ENCODE measurements around the gene CBR1.
A peak's percentile ranks its signal among the peaks of the same experiment; 100 is the strongest.

CBR1 gene

DNA sequence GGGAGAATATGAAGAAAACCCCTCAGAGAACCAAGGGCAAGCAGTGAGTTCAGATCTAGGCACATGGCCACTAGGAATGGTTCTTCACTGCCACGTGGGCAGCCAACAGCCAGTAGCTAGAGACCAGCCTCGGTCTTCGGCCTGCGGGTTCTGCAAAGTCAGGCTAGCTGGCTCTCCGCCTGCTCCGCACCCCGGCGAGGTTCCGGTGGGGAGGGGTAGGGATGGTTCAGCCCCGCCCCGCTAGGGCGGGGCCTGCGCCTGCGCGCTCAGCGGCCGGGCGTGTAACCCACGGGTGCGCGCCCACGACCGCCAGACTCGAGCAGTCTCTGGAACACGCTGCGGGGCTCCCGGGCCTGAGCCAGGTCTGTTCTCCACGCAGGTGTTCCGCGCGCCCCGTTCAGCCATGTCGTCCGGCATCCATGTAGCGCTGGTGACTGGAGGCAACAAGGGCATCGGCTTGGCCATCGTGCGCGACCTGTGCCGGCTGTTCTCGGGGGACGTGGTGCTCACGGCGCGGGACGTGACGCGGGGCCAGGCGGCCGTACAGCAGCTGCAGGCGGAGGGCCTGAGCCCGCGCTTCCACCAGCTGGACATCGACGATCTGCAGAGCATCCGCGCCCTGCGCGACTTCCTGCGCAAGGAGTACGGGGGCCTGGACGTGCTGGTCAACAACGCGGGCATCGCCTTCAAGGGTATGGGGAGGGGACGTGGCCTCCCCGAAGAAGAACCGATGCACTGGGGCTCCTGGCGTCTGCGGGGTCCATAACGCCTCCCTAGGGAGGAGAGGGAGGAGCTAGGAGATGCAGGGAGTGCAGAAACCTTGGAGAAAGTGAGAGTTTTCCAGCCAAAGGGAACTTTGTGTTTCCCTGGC is at the start of gene CBR1:
CBR1 (plus strand) TSS at position 312 of the 871 bp plus-strand sequence; CDS start at position 404, 92 bp downstream.
- peak; percentile 57 for DNase-seq

GRCh38 chr21:36021251-36021837 is 48.5 kb upstream of the CBR1 start:
- no peak for DNase-seq

DNA sequence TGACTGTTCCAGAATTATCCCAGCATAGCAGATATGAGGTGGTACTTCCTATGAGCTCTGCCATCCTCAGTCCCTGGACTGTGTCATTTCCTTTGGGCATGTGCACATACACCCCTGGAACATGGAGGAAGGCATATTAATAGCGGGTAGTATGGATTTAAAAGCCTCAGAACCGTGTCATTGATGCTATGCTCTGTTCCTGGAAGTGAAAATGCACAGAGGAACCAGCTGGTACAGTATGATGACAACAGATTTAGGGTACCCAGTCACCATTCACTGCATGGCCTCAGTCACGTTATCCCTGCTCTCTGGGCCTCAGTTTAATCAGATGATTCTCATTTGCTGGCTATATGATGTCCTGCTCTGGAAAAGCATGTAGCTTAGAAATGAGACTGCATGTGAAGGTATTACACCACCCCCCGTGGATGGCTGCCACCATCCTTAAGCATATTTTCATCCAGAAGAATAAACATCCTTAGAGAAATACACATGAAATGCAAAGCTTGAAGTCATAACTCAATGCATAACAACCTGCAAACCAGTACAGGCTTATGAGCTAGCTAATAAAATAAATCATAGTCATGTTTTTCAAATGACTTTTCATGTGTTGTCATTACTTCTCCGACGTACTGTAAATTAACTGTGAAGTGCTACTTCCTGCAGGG is 47.3 kb upstream of the CBR1 start:
- no peak for DNase-seq

DNA sequence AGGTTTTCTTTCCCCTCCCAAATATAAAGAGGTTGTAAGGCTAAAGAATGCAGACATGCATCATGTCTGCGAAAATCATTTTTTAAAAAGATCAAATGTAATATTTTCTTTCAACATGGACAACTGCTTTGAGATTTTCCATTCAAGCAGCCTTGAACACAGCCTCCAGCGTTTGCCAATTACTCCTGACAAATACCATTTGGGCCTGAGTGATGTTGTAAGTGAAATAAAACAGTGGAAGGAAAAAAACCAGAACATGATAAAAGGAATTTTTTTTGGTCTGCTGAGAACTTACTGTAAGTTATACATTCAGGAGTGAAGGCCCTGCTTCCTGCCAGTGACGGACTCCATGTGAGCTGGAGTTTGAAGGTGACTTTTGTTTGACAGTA is 46.7 kb upstream of the CBR1 start:
- no peak for DNase-seq

GRCh38 chr21:36024782-36025181 is 45.0 kb upstream of the CBR1 start:
- DNase-seq: no peak

- DNase-seq: no peak
Observed at GRCh38 chr21:36027347-36027746, 42.5 kb upstream of the CBR1 start.

DNA sequence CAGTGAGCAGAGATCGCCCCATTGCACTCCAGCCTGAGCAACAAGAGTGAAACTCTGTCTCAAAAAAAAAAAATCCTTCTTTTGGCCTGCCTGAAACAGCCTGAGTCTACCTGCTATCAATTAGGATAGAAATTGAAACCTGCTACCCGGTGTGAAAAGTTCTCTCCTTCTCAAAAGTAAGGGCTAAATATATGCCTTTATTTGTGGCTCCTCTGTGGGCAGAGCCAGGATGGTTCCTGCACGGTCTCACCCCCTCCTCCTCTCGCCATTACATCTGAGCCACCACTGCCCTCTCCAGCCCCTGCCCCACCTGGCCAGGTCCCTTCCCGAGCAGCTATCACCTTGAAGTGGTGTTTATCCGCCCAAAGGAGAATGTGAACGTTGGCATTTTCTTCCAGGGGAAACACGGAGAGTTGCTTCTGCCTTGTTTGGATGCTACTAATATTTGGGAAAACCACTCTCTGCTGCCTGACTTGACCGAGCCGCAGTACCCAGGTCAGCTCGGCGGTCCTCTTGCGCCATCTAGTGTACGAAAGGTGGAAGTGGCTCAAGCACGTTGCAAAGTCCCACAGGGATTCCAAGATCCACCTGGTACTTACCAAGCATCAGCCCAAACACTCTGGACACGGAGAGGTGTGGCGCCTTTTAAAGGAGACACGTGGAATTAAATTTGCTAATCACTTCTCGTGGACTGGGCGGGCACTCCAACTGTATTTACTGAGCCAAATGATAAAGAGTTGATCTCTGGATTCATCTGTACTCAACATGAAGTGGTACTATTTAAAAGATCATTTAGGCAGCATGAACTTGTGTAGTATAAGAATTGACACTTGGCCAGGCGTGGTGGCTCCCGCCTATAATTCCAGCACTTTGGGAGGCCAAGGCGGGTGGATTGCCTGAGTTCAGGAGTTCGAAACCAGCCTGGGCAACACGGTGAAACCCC is 41.4 kb upstream of the CBR1 start:
- DNase-seq: peak; percentile 49

DNA sequence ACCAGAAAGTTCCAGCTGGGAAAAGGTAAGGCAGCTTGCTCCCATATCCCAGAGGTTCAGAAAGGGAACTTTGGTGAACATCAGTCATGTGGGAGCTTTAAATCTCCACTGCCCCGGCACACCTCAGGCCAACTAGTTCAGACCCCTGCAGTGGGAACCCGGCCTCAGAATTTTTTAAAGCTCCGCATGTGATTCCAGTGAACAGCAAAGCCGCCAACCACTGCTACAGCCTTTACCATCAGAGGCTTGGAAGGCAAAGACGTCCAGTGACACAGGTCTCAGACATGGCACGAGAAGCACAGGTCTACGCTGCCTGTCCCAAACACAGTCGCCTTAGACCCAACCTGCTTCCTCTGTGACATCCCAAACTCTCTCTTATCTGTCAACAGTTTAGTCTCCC is 40.5 kb upstream of the CBR1 start:
- DNase-seq: no peak

DNA sequence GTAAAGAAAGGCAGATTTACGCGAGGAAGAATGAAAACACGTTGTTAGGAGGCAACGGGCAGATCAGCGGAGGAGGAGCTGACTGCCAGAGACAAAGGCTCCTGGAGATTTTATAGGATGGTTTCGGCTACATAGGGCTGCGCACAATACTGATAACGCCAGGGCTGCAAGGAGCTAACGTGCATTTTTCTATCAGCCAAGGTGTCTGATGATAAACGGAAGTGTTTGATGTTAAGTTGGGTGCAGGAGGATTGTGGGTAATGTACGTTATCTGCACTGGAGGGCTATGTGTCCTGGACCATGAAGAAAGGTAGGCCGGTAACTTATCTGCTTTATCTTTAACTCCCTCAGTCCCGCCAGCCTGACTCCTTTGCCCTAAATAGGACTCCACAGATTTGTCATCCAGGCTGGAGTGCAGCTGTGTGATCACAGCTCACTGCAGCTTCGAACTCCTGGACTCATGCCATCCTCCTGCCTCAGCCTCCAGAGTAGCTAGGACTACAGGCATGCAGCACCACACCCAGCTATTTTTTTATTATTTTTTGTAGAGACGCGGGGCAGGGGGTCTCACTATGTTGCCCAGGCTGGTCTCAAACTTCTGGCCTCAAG is 39.1 kb upstream of the CBR1 start:
- no peak for DNase-seq

- no peak for DNase-seq
Observed at GRCh38 chr21:36032647-36033406, 37.0 kb upstream of the CBR1 start.

DNA sequence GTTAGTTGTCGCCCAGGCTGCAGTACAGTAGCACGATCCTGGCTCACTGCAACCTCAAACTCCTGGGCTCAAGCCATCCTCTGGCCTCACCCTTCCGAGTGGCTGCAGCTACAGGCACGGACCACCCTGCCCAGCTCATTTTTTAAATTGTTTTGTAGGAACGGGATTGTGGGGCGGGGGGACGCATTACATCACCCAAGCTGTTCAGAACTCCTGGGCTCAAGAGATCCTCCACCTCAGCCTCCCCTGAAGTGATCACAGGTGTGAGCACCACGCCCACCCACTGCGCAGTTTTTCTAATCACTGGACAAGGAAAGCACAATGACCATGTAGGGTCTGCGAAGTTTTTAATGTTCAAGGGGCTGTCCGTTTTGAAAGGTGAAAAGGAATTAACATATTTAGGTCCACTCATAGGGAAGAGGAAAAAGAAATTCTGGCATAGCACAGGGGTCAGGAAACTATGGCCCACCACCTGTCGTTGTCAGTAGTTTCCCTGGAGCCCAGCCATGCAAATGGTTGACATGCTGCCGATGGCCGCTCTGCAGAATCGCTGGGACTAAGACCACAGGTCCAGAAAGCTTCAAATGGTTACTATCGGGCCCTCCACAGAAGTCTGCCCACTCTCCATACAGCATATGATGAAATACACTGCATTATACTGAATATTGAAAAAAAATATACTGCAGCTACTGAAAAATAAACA is 35.5 kb upstream of the CBR1 start:
- no peak for DNase-seq

DNA sequence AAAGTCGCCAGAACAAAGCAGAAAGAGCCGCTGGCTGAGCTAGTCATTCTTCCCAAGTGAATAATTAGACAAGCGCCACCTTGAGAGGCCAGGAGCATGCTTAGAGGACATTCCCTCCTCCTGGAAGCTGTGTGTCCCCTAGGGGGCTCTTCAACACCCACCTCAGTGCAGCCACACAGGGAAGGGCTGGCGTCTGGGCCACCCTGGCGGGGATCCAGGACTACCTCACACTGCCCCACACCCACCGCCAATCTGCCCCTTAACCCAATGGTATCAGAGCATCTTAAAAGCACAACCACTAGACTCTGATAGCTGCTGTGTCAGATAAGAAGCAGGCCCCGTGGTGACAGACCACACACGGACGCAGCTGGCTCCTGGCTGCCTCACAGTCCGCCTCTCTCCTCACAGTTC is 34.4 kb upstream of the CBR1 start:
- no peak for DNase-seq

DNA sequence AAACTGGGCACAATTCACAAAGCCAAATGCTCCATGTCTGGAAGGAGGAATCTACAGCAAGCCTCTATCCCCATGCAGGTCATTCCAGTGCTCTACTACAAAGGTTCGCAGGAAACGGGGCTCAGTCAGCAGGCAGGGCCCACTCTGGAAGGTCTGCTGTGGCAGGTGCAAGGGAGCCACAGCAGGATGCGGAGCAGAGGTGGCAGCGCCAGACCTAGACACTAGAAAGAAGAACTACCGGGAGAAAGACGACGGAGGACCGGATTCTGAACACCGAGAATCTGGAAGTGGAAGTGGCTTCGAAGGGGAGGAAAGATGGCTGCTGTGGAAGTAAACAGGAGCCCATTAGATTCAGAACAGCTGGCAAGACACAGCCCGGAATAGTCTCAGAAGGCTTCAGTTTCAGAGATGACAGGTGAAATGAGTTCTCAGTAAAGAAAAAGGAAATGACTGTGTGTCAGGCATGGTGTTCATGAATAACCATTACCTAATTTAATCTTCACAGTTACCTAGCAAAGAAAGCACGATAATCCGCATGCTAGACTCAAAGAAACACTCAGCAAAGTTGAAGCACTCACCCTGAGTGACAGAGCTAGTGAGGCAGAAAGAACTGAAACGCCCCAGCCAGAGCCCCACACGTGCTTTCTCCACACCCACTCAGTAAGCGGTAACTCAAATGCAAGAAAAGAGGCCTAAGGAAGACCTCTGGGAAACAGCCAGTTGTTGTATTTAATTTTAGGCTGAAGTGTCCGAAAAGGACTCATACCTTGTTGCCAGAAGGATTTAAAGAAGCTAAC is 30.9 kb upstream of the CBR1 start:
- DNase-seq: no peak

DNA sequence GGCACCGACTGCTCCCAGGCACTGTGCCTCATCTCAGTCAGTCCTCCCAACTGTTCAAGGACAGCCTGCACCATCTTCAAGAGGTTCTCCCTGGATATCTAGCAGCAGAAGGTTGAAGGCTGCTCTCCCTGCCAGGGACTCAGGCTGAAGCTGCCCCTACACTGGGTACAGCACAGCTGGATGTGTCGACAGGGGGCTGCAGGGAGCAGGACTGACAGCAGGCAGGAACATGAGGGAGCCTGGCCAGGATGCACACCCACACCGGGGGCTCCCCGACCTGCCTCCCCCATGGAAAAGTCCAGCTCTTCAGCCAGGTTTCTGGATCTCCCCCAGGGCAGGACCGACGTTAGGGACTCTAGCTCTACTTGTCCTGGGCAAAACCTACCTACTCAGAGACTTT is 30.0 kb upstream of the CBR1 start:
- no peak for DNase-seq

DNA sequence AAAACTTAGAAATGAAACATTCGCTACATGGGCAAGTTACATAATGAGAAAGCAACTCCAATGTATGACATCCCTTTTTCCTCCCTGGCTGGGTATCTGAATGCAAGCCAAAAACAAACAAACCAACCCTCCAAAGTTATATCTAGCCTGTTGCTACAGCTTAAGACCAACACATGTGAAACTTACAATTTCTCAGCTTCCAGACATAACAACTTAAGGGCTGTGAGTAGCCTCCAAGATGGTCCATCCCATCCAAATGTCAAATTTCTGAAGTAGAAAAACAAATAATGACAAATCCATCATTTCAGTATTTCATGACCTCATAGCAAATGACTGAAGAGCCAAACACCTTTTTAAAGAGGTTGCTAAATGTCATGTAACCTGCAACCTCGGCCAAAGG is 29.4 kb upstream of the CBR1 start:
- DNase-seq: no peak

DNA sequence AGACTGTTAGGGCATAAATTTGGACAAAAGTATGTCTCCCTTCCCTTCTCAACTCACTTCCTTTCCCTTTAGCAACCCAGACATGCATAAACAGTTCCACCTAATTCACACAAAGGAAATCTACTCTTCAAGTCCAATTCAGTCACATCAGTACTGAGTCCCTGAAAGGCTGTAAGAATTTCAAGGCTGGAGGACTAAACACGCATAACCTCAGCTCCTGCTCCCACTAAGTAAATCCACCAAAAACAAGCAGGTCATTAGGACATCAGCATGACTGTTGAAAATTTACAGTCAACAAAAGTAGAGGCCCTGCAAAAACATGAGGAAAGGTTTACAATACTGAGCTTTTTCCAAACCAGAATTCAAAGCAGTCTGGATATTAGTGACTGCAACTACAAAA is 27.9 kb upstream of the CBR1 start:
- no peak for DNase-seq

- no peak for DNase-seq
Observed at GRCh38 chr21:36044056-36044455, 25.8 kb upstream of the CBR1 start.

DNA sequence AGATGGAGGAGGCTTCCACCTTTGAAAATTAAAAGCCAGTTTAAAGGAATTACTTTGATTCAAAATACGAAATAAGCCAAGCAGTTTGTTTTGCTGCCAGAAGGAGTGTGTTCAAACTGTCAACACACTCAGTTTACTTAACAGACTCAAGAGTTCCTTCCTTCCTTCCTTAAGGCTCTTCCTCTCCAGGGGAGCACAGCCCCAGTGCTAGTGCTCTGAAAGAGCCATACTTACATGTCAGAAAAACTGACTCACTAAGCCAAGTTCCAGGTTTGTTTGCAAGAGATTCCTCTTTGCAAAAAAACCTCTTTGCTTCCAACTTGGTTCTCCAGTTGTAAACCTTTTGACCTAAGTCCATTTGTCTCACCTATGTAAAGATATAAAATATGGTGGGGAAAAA is 23.8 kb upstream of the CBR1 start:
- no peak for DNase-seq

GRCh38 chr21:36047139-36047538 is 22.7 kb upstream of the CBR1 start:
- no peak for DNase-seq

DNA sequence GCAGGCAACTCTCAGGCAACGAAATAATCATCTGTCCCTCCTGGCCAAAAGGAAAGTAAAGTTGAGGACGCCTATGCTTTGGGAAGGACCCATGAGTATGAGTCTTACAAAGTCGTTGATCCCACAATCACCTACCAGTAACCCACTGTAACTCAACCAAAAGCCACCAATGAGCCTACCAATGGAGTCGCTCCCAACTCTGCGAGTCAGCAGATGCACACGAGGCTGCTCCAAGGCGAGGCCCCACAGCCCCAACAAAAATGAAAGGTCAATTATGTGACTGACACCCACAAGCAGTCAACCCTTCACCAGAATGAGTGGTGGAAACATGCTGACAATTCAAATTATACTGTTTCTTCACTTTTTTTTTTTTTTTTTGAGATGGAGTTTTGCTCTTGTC is 21.5 kb upstream of the CBR1 start:
- no peak for DNase-seq

Data from NCI-H748 treated with DMSO at 0.1 percent for 48 hours (cell line).